ENCODE results near the gene ARHGEF17.

DNA sequence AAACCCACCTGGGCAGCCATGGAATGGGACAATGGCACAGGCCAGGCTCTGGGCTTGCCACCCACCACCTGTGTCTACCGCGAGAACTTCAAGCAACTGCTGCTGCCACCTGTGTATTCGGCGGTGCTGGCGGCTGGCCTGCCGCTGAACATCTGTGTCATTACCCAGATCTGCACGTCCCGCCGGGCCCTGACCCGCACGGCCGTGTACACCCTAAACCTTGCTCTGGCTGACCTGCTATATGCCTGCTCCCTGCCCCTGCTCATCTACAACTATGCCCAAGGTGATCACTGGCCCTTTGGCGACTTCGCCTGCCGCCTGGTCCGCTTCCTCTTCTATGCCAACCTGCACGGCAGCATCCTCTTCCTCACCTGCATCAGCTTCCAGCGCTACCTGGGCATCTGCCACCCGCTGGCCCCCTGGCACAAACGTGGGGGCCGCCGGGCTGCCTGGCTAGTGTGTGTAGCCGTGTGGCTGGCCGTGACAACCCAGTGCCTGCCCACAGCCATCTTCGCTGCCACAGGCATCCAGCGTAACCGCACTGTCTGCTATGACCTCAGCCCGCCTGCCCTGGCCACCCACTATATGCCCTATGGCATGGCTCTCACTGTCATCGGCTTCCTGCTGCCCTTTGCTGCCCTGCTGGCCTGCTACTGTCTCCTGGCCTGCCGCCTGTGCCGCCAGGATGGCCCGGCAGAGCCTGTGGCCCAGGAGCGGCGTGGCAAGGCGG lies 11.4 kb upstream of the ARHGEF17 start:
- TF ChIP-seq, protein P1, sequence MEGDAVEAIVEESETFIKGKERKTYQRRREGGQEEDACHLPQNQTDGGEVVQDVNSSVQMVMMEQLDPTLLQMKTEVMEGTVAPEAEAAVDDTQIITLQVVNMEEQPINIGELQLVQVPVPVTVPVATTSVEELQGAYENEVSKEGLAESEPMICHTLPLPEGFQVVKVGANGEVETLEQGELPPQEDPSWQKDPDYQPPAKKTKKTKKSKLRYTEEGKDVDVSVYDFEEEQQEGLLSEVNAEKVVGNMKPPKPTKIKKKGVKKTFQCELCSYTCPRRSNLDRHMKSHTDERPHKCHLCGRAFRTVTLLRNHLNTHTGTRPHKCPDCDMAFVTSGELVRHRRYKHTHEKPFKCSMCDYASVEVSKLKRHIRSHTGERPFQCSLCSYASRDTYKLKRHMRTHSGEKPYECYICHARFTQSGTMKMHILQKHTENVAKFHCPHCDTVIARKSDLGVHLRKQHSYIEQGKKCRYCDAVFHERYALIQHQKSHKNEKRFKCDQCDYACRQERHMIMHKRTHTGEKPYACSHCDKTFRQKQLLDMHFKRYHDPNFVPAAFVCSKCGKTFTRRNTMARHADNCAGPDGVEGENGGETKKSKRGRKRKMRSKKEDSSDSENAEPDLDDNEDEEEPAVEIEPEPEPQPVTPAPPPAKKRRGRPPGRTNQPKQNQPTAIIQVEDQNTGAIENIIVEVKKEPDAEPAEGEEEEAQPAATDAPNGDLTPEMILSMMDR (IDR thresholded peaks at IDR 0.05): no peak
- no peak for TF ChIP-seq POLR2A (IDR thresholded peaks at IDR 0.05)

All from thyroid gland (tissue), 4 donors.